ENCODE data around the gene MYOC.
"Not testable (repeated sequence)": the region's sequence is repeated elsewhere in the genome, so short reads cannot be mapped to it uniquely, and the experiment has no call there.

The MYOC gene

DNA sequence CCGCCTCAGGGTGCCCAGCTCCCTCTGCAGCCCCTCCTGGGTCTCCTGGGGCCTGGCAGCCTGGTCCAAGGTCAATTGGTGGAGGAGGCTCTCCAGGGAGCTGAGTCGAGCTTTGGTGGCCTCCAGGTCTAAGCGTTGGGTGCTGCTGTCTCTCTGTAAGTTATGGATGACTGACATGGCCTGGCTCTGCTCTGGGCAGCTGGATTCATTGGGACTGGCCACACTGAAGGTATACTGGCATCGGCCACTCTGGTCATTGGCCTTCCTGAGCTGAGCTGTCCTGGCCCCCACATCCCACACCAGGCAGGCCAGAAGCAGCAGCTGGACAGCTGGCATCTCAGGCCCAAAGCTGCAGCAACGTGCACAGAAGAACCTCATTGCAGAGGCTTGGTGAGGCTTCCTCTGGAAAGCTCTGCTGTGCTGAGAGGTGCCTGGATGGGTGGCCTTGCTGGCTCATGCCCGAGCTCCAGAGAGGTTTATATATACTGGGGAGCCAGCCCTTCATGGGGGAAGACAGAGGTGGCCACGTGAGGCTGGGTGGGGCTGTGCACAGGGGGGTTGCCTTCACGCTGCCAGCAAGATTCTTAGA lies at the start of gene MYOC:
MYOC (minus strand) TSS at position 455 of the 589 bp plus-strand sequence; CDS start at position 378, 77 bp downstream.
- DNase-seq (ENCODE audit: low read depth in 2 of 2), result no peak

DNA sequence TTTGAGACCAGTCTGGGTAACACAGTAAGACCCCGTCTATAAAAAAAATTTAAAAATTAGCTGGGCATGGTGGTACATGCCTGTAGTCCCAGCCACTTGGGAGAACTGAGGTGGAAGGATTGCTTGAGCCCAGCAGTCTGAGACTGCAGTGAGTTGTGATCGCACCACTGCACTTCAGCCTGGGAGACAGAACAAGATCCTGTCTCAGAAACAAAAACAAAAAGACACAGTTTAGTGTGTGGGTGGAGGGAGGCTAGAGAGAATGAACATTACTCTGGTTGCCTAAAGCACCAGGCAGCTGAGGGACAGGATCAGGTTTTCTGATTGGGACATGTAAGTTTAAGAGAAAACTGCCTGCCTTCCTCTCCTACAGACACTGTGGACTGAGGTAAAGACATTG lies 47.0 kb upstream of the MYOC start:
- DNase-seq (ENCODE audit: low read depth in 2 of 2), result no peak

DNA sequence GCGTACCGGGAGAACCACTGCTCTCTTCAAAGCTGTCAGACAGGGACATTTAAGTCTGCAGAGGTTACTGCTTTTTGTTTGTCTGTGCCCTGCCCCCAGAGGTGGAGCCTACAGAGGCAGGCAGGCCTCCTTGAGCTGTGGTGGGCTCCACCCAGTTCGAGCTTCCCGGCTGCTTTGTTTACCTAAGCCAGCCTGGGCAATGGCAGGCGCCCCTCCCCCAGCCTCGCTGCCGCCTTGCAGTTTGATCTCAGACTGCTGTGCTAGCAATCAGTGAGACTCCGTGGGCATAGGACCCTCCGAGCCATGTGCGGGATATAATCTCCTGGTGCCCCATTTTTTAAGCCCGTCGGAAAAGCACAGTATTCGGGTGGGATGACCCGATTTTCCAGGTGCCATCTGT lies 43.3 kb upstream of the MYOC start:
- not testable (repeated sequence) for DNase-seq (ENCODE audit: low read depth in 2 of 2)

DNA sequence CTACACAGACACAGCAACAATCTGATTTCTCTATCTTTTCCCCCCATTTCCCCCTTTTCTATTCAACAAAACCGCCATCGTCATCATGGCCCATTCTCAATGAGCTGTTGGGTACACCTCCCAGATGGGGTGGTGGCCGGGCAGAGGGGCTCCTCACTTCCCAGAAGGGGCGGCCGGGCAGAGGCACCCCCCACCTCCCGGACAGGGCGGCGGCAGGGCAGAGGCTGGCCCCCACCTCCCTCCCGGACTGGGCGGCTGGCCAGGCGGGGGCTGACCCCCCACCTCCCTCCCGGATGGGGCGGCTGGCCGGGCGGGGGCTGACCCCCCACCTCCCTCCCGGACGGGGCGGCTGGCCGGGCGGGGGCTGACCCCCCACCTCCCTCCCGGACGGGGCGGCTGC lies 41.1 kb upstream of the MYOC start:
- not testable (repeated sequence) for DNase-seq (ENCODE audit: low read depth in 2 of 2)

- no peak for DNase-seq (ENCODE audit: low read depth in 2 of 2)
Measured at GRCh38 chr1:171683870-171684269, 31.4 kb upstream of the MYOC start.

DNA sequence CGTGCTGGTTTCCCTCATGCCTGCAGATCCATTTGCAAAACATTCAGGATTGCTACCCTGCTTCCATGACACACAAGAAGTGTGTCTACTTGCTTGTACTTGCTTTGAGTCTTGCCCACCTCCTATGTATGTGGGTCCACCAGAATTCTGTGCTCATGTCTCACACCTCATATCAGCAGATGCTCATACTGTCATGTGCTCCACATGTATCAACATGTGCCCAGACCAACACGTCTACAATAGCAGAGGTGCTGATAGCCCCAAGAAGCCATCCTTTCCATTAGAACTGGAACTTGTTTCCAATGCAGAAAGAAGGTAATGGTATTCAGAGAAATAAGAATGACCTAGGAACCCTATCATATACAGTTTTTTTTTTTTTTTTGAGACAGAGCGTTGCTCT lies 27.9 kb upstream of the MYOC start:
- no peak for DNase-seq (ENCODE audit: low read depth in 2 of 2)

DNA sequence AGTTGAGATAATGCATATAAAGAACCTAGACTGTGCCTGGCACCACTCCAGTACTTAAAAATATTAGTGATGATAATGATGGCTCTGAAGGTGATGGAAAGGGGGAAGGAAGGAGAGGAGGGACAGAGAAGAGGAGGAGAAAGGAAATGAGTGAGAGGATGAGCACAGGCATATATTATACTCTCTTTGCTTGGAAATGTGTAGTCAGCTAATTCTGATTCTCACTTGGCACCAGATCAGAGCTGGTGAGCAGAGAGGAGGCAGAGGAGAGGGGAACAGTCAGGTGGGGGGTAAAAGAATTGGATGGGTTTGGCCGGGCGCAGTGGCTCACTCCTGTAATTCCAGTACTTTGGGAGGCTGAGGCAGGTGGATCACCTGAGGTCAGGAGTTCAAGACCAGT lies 24.3 kb upstream of the MYOC start:
- no peak for DNase-seq (ENCODE audit: low read depth in 2 of 2)

GRCh38 chr1:171674431-171675405 lies 22.2 kb upstream of the MYOC start:
- no peak for DNase-seq (ENCODE audit: low read depth in 2 of 2)

- no peak for DNase-seq (ENCODE audit: low read depth in 2 of 2)
Measured at GRCh38 chr1:171670739-171671138, 18.3 kb upstream of the MYOC start.

GRCh38 chr1:171668372-171668771 lies 15.9 kb upstream of the MYOC start:
- no peak for DNase-seq (ENCODE audit: low read depth in 2 of 2)

DNA sequence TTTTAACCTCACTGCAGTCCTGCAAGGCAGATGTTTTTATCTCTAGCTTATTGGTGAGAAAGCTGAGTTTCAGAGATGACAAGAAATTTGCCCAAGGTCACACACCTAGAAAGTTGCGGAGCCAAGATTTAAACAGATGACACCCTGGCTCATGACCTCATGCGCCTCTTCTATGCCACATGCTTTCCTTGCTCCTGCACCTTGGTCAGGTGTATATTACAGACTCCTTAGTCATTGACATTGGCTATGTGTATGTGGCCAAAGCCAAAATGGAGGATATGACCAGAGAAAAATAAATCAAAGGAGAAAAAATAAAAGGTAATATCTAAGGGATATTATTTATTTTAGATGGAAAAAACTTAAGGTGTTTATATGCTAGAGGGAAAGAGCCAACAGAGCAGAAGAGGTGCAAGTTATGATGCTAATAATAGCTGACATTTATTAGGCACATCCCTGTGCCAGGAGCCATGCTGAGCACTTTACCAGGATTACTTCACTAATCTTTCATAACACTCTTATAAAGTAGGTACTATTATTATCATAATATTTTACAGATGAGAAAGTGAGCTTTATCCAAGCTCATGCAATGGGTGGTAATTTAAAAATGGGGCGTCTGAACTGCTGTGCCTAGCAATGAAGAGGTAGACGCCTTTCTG lies 13.8 kb upstream of the MYOC start:
- no peak for DNase-seq (ENCODE audit: low read depth in 2 of 2)

GRCh38 chr1:171664976-171665375 lies 12.5 kb upstream of the MYOC start:
- no peak for DNase-seq (ENCODE audit: low read depth in 2 of 2)

- DNase-seq (ENCODE audit: low read depth in 2 of 2), result no peak
Measured at GRCh38 chr1:171663854-171664575, 11.5 kb upstream of the MYOC start.

GRCh38 chr1:171663036-171663853 lies 10.8 kb upstream of the MYOC start:
- DNase-seq (ENCODE audit: low read depth in 2 of 2), result no peak

GRCh38 chr1:171661076-171661650 lies 8.7 kb upstream of the MYOC start:
- DNase-seq (ENCODE audit: low read depth in 2 of 2), result no peak

DNA sequence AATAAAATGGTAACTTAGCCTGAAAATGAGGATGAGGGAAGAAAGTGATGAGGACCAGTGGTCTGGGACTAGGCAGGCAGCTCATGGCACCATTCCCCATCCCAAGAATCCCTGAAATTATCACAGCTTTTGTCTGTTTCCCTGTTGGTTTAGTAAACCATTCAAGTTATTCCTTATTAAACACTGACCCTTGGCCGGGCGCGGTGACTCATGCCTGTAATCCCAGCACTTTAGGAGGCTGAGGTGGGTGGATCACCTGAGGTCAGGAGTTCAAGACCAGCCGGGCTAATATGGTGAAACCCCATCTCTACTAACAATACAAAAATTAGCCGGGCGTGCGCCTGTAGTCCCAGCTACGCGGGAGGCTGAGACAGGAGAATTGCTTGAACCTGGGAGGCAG lies 3.7 kb upstream of the MYOC start:
- not testable (repeated sequence) for DNase-seq (ENCODE audit: low read depth in 2 of 2)

GRCh38 chr1:171655746-171656116 lies 3.2 kb upstream of the MYOC start:
- no peak for DNase-seq (ENCODE audit: low read depth in 2 of 2)

- peak; percentile 64 to 68 for DNase-seq (ENCODE audit: low read depth in 2 of 2)
Measured at GRCh38 chr1:171654942-171655745, 2.7 kb upstream of the MYOC start.

- DNase-seq (ENCODE audit: low read depth in 2 of 2), result no peak
Measured at GRCh38 chr1:171654201-171654941, 1.9 kb upstream of the MYOC start.

All from stimulated activated CD4-positive, alpha-beta T cell treated with anti-CD3 and anti-CD28 coated beads, Interleukin-1b, Interleukin-23, amount 100 ng/mL, for 4 hours (primary cell).